HG03565 (cell line): ENCODE results near the gene PTPRE.

Experiments
- ATAC-seq: cut with Tn5 transposase; IDR thresholded peaks from one replicate; pipeline ENCODE4 v1.9.1; 2021; ENCODE audit warnings: mild to moderate bottlenecking, moderate library complexity; ENCODE audit not compliant: unreplicated experiment

Gene PTPRE

GRCh38 chr10:127949831-127950230 lies 42.9 kb downstream of the PTPRE start:
- no peak for ATAC-seq

GRCh38 chr10:127951861-127952574 lies 45.1 kb downstream of the PTPRE start:
- no peak for ATAC-seq

- ATAC-seq: no peak
These were observed 45.6 kb downstream of the PTPRE start for GRCh38 chr10:127952575-127952869.

GRCh38 chr10:127952918-127953317 lies 46.0 kb downstream of the PTPRE start:
- no peak for ATAC-seq

- ATAC-seq: no peak
These were observed 47.0 kb downstream of the PTPRE start for GRCh38 chr10:127953876-127954275.

GRCh38 chr10:127959428-127959827 lies 52.5 kb downstream of the PTPRE start:
- ATAC-seq: no peak

- ATAC-seq: no peak
These were observed 54.2 kb downstream of the PTPRE start for GRCh38 chr10:127961071-127961470.

- no peak for ATAC-seq
These were observed 55.3 kb downstream of the PTPRE start for GRCh38 chr10:127962205-127962604.

- ATAC-seq: no peak
These were observed 56.2 kb downstream of the PTPRE start for GRCh38 chr10:127963136-127963535.

GRCh38 chr10:127964621-127965020 lies 57.7 kb downstream of the PTPRE start:
- ATAC-seq: no peak

GRCh38 chr10:127966875-127967274 lies 60.0 kb downstream of the PTPRE start:
- ATAC-seq: no peak

- no peak for ATAC-seq
These were observed 61.1 kb downstream of the PTPRE start for GRCh38 chr10:127968027-127968441.

- no peak for ATAC-seq
These were observed 61.8 kb downstream of the PTPRE start for GRCh38 chr10:127968659-127969058.

GRCh38 chr10:127971101-127971946 lies 64.4 kb downstream of the PTPRE start:
- no peak for ATAC-seq

- ATAC-seq: no peak
These were observed 65.2 kb downstream of the PTPRE start for GRCh38 chr10:127971963-127972615.

GRCh38 chr10:127972751-127973357 lies 66.0 kb downstream of the PTPRE start:
- ATAC-seq: no peak

- no peak for ATAC-seq
These were observed 66.9 kb downstream of the PTPRE start for GRCh38 chr10:127973791-127974311.

- no peak for ATAC-seq
These were observed 68.0 kb downstream of the PTPRE start for GRCh38 chr10:127974911-127975310.

GRCh38 chr10:127976286-127976685 lies 69.4 kb downstream of the PTPRE start:
- no peak for ATAC-seq

GRCh38 chr10:127976701-127977356 lies 69.9 kb downstream of the PTPRE start:
- no peak for ATAC-seq
